Activated CD4-positive, alpha-beta T cell treated with anti-CD3 and anti-CD28 coated beads, Interleukin-2, amount 50 U/mL, for 24 hours (primary cell): ENCODE measurements around the gene MBOAT7.

Experiments used
- DNase-seq, 2 donors: peaks; one replicate each; pipeline ENCODE4 v3.0.0-alpha.2; 2020; ENCODE audit warnings: low read depth in 1 of 2, low spot score in 1 of 2

Gene MBOAT7

GRCh38 chr19:54145541-54146158 lies 43.7 kb downstream of the MBOAT7 start:
- DNase-seq: no peak

- DNase-seq: no peak
These were observed 47.1 kb downstream of the MBOAT7 start for GRCh38 chr19:54142166-54142780.

DNA sequence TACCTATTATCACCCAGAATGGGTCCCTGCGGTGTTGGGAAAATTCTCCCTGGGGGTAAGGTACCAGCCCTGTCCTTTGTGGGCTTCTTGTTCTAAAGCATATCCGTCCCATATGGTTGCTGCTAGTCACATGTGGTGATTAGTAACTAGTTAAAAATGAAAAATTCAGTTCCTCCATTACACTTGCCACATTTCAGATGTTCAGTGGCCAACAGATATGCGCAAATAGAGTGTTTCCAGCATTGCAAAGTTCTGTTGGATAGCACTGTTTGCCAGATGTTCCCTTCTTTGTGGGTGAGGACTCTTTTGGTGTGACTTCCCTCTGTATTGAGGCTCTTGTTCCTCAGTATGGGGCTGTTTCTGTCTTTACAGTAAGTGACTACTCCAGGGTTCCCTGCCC lies 48.0 kb downstream of the MBOAT7 start:
- no peak for DNase-seq

- no peak for DNase-seq
These were observed 50.7 kb downstream of the MBOAT7 start for GRCh38 chr19:54138489-54139256.

DNA sequence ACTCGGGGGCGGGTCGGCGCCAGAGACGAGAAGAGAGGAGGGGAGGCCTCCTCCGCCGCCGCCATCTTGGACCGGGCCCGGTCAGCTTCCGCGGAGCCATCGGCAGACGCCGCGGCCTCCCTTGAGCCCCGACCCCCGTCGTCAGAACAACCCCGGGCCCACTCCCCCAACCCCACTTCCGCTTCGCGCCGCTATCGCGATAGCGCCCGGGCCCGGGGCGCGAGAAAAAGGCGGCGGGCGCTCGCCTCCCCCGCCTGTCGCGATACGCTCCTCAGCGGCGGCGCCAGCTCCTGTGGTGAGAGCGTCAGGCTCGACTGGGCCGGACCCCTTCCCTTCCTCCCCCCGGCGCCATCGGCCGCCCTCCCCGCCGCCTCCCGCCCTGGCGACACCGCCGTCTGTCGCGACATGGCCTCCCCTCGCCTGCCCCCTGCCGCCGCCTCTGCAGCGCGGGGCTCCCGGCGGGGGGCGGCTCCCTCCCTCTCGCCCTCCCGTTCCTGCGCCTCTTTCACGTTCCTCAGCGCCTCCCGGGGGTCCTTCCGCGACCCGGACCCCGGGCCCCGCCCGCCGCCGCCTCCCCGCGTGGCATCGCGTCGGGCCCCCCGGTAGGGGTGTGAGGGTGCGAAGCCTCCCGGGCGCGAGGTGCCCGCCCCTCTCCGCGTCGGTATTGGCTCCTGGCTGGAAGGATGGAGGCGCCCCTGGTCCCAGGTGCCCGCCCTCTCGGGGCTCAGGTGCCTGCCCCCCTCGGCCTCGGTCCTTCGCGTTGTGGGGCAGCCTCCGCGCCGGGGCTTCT lies 51.5 kb downstream of the MBOAT7 start, which contains the start of gene CNOT3:
CNOT3 (plus strand) TSS at position 64 of the 790 bp plus-strand sequence. CDS start 5,217 bp downstream, outside the sequence.
- no peak for DNase-seq

GRCh38 chr19:54136864-54137698 lies 52.3 kb downstream of the MBOAT7 start:
- peak; percentile 92 to 99 for DNase-seq

DNA sequence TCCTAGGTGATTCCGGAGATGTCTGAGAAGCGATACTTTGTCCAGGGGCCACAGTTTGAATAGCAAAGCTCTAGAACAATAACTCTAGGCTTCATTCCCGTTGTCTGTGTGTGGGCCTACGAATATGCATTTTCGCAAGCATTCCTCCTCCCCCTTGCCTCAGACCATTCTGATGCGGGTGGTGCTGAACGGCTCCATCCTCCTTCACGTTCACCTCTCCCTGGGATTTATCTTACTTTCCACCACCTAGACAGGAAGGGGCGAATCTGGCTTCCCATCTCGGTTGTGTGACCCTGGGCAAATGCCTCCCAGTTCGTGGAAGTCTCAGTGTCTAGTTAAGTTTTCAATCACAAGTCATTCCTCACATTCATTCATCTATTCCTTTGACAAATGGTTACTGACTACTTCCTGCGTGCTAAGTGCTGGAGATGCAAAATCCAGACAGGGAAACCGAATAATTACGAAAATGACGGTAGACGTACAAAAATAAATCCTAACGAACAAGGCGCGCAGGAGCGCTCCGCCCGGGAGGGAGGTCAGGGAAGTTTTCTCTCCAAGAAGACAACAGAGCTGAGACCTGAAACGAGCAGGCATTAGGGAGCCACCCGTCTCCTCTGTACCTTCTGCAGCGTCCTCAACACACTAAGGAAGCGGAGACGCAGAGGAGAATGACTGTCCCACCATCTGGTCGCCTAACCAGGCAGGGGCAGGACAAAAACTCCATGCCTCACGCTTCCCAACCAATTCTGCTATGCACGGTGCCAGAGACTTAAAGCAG lies 53.1 kb downstream of the MBOAT7 start:
- no peak for DNase-seq

- no peak for DNase-seq
These were observed 55.3 kb downstream of the MBOAT7 start for GRCh38 chr19:54133957-54134590.

DNA sequence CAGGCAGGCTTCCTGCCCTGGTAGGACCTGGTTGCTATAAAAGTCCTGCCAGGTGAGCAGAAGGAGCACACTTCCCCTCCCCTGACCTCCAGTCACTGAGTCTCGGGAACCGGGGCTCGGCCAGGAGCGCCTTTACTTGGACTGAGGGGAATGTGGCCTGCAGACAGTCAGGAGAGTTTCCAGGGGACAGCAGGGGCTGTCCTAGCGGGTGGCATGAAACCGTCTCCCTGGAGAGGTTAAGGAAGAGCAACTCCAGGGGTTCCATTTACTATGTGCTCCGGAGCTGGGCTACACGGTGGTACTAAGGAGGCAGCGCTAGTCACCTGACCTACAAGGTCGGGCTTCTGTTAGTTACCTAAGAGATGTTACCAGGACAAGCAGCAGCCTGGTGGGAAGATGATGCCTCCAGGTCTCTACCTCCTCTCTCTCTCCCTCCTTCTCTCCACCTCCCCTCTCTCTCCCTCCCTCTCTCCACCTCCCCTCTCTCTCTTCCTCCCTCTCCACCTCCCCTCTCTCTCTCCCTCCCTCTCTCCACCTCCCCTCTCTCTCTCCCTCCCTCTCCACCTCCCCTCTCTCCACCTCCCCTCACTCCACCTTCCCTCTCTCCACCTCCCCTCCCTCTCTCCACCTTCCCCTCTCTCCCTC lies 55.9 kb downstream of the MBOAT7 start:
- DNase-seq: no peak

GRCh38 chr19:54129617-54129996 lies 59.8 kb downstream of the MBOAT7 start:
- DNase-seq: no peak

DNA sequence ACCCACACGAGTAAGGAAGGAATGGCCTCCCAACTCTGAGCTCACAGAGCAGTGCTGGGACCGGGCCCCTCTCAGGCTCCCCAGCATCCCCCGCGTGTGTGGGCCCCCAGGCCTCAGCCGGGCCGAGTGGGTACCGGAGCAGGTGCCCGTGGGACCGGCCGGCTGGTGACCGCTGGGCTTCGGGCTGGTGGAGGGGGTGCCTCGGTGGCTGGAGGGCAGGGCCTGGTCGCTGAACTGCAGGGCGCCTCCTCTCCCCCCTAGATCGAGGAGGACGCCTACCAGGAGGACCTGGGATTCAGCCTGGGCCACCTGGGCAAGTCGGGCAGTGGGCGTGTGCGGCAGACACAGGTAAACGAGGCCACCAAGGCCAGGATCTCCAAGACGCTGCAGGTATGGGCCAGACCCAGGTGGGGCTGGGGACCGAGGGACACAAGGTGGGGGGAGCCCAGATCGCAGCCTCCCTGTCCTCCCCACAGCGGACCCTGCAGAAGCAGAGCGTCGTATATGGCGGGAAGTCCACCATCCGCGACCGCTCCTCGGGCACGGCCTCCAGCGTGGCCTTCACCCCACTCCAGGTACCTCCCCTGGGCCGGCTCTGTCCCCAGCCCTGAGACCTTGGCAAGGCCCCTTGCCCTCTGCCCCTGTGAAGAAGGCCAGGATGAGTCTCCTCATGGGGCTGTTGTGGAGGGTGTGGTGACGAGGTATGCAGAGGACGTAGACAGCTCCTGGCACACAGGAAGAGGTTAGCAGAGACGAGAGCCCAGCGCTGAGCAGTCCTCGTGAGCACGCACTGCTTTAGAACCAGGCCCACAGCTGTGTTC lies 60.4 kb downstream of the MBOAT7 start:
- no peak for DNase-seq

DNA sequence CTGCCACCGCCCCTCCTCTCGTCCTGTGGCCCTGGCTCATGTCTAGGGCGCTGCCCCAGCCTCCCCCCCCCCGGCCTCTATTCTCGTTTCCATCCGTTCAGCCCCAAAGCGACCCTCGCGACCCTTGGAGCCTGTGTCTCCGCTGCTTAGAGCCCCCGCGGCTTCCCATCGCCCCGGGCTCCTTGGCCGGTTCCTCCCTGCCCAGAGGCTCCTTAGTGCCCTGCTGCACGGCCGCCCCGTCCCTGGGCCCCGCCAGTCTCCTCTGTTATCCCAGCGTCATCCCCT lies 61.0 kb downstream of the MBOAT7 start:
- no peak for DNase-seq

DNA sequence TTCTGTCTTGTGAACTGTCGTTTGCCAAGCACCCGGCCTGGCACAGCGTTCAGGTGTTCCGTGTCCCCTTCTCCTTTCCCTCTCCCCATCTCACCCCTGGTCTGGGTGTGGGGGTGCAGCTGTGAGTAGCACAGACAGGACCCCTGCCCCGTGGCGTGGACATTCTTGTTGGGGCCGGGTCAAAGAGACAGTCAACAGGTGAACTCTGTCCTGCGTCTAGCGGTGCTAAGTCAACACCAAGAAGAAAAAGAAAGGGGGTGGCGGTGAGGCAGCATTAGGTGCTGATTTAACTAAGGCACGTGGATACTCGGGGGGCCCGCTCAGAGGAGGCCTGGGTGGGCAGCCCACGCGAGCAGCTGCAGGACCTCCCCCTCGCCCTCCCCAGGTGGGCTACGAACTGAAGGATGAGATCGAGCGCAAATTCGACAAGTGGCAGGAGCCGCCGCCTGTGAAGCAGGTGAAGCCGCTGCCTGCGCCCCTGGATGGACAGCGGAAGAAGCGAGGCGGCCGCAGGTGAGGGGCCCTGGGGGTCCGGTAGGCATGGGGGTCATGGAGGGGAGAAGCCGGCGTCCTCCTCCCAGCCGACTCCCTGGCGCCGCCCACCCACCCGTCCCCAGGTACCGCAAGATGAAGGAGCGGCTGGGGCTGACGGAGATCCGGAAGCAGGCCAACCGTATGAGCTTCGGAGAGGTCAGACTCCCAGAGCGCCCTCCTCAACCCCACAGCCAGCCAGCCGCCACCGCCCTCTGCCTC lies 61.5 kb downstream of the MBOAT7 start:
- no peak for DNase-seq

GRCh38 chr19:54125713-54126112 lies 63.7 kb downstream of the MBOAT7 start:
- DNase-seq: no peak

GRCh38 chr19:54124393-54124792 lies 65.0 kb downstream of the MBOAT7 start:
- no peak for DNase-seq

DNA sequence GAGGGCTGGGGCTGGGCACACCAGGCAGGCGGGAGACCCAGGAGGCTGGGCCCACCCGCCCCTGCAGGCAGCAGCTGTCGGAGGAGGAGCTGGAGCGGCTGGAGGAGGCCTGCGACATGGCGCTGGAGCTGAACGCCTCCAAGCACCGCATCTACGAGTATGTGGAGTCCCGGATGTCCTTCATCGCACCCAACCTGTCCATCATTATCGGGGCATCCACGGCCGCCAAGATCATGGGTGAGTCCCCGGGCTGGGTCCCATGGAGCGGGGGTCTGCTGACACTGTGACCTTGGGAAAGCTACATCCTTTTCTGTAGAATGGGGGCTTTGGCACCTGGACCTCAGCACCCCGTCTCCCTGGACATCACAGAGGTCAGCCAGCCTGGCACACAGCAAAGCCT lies 65.7 kb downstream of the MBOAT7 start:
- DNase-seq: no peak
